Suprapubic skin (tissue), 4 donors: Measurements from ENCODE around the gene RAB3A. TPM values are rescaled to one million over a fixed set of nuclear protein-coding genes. Genes with fewer than 3 reads are reported as not detected.
A peak's percentile ranks its signal among the peaks of the same experiment; 100 is the strongest.

Experiments
- DNase-seq, 2 donors: peaks; one replicate each; pipeline ENCODE4 v3.0.0-alpha.2; 2019; ENCODE audit warnings: low spot score in 2 of 2
- H3K27ac ChIP-seq: fragments of 200-600 bp; sonication (generic); one replicate; pipeline ENCODE4 v1.5.1; 2019
- H3K27me3 ChIP-seq: fragments of 200-600 bp; sonication (generic); one replicate; pipeline ENCODE4 v1.5.1; 2019
- H3K36me3 ChIP-seq: fragments of 200-600 bp; sonication (generic); one replicate; pipeline ENCODE4 v1.5.1; 2019
- H3K4me1 ChIP-seq: fragments of 200-600 bp; sonication (generic); one replicate; pipeline ENCODE4 v1.5.1; 2019
- H3K4me3 ChIP-seq: fragments of 200-600 bp; sonication (generic); one replicate; pipeline ENCODE4 v1.5.1; 2019; ENCODE audit warnings: mild to moderate bottlenecking
- H3K9me3 ChIP-seq: fragments of 200-600 bp; sonication (generic); one replicate; pipeline ENCODE4 v1.5.1; 2019
- CTCF ChIP-seq, 2 donors: fragments of 200-600 bp in 1 of 2; fragments of 450-650 bp in 1 of 2; sonication (generic) in 1 of 2; IDR thresholded peaks; one replicate each; pipeline ENCODE4 v1.5.1; 2016 to 2019; ENCODE audit warnings: antibody characterized with exemption in 2 of 2, mild to moderate bottlenecking in 1 of 2, moderate library complexity in 1 of 2
- EP300 ChIP-seq: sonication (generic); formaldehyde crosslinking; IDR thresholded peaks from one replicate; pipeline ENCODE4 v1.6.1; 2017; ENCODE audit warnings: antibody characterized with exemption
- POLR2A ChIP-seq, 2 donors: fragments of 450-650 bp; IDR thresholded peaks; one replicate each; pipeline ENCODE4 v1.6.1; 2017; ENCODE audit warnings: antibody characterized with exemption in 2 of 2, mild to moderate bottlenecking in 2 of 2, moderate library complexity in 2 of 2
- POLR2AphosphoS5 ChIP-seq, 3 donors: sonication (generic); formaldehyde crosslinking; IDR thresholded peaks; one replicate each; pipeline ENCODE4 v1.6.1; 2017; ENCODE audit warnings: antibody characterized with exemption in 3 of 3
- WGBS: methylation state at CpG from one replicate; pipeline ENCODE4 v1.1.5; 2018; 5-methylcytosine and 5-hydroxymethylcytosine counted together
- total RNA-seq, 4 donors: library from RNA; depleted of rRNA; stranded (reverse); fragments of >200 nt; gene quantifications; one replicate each; pipeline ENCODE4 v1.1.0, GENCODE V29; 2016

RAB3A gene
- total RNA-seq, 4 donors from 2014 or later: 1.9 to 5.3 (median 1.9) TPM

GRCh38 chr19:18172331-18173053 lies 31.4 kb downstream of the RAB3A start:
- peaks cover 31% of the 10 kb centered on the region for H3K36me3 ChIP-seq
- peaks cover 33% of the 10 kb centered on the region for H3K4me1 ChIP-seq
- H3K27ac ChIP-seq: peak overlapping the region; percentile 41
- no peak for DNase-seq
- H3K27me3 ChIP-seq: no peaks in the 10 kb centered on the region
- 79% methylated on average over 7 of the region's 7 CpGs for WGBS
- H3K9me3 ChIP-seq: no peaks in the 10 kb centered on the region
- H3K4me3 ChIP-seq: no peak overlapping the region
- TF ChIP-seq CTCF (IDR thresholded peaks at IDR 0.05): no peak
- no peak for TF ChIP-seq POLR2A (IDR thresholded peaks at IDR 0.05)
- TF ChIP-seq POLR2AphosphoS5 (IDR thresholded peaks at IDR 0.05): no peak
- no peak for TF ChIP-seq EP300

GRCh38 chr19:18171605-18172327 lies 32.1 kb downstream of the RAB3A start:
- H3K4me3 ChIP-seq: no peak overlapping the region
- H3K4me1 ChIP-seq: peaks cover 33% of the 10 kb centered on the region
- H3K36me3 ChIP-seq: peaks cover 33% of the 10 kb centered on the region
- TF ChIP-seq CTCF (IDR thresholded peaks at IDR 0.05) (no peak), POLR2A (IDR thresholded peaks at IDR 0.05) (no peak), EP300 (no peak), POLR2AphosphoS5 (IDR thresholded peaks at IDR 0.05) (no peak)
- no peaks in the 10 kb centered on the region for H3K9me3 ChIP-seq
- no peak overlapping the region for H3K27ac ChIP-seq
- H3K27me3 ChIP-seq: no peaks in the 10 kb centered on the region
- 81% methylated on average over 8 of the region's 8 CpGs for WGBS
- no peak for DNase-seq

- no peaks in the 10 kb centered on the region for H3K9me3 ChIP-seq
- no peaks in the 10 kb centered on the region for H3K27me3 ChIP-seq
- TF ChIP-seq POLR2A (IDR thresholded peaks at IDR 0.05): no peak
- TF ChIP-seq EP300: no peak
- no peak for TF ChIP-seq CTCF (IDR thresholded peaks at IDR 0.05)
- TF ChIP-seq POLR2AphosphoS5 (IDR thresholded peaks at IDR 0.05): no peak
- H3K4me3 ChIP-seq: no peak overlapping the region
- peaks cover 33% of the 10 kb centered on the region for H3K4me1 ChIP-seq
- peak in 1 of 2 donors; percentile 79 for DNase-seq
- peak overlapping the region; percentile 67 for H3K27ac ChIP-seq
- 47% methylated on average over 16 of the region's 16 CpGs for WGBS
- H3K36me3 ChIP-seq: peaks cover 41% of the 10 kb centered on the region
These were observed 33.1 kb downstream of the RAB3A start for GRCh38 chr19:18170714-18171255.

- Histone ChIP-seq H3K9me3 (no peaks in the 10 kb centered on the region), H3K27me3 (no peaks in the 10 kb centered on the region), H3K27ac (peak overlapping the region; percentile 67), H3K4me3 (no peak overlapping the region), H3K36me3 (peaks cover 59% of the 10 kb centered on the region), H3K4me1 (peaks cover 20% of the 10 kb centered on the region)
- no peak for DNase-seq
- WGBS: 93% methylated on average over 63 of the region's 66 CpGs
- TF ChIP-seq EP300 (no peak), POLR2A (IDR thresholded peaks at IDR 0.05) (no peak), CTCF (IDR thresholded peaks at IDR 0.05) (no peak), POLR2AphosphoS5 (IDR thresholded peaks at IDR 0.05) (no peak)
These were observed 35.0 kb downstream of the RAB3A start for GRCh38 chr19:18168673-18169381.
